Kidney (tissue), 14 donors: ENCODE data around the gene LRRFIP1. TPM values are rescaled to one million over a fixed set of nuclear protein-coding genes. Genes with fewer than 3 reads are reported as not detected.

ENCODE experiments used
- DNase-seq, 5 donors: peaks; one replicate each; pipeline ENCODE4 v3.0.0-alpha.2; 2013 to 2020
- FAIRE-seq: peaks from 2 replicates; lab custom pipeline; 2012; peaks lifted over from hg19 to GRCh38; lab: Jason Lieb, UNC
- H3K27ac ChIP-seq, 2 donors: one replicate each; pipeline ENCODE4 v1.7.0; 2013; ENCODE audit warnings: low read depth in 2 of 2, low read length in 2 of 2, inconsistent platforms in 1 of 2
- H3K27me3 ChIP-seq: one replicate; pipeline ENCODE4 v1.7.1; 2013; ENCODE audit warnings: low read length, inconsistent platforms; ENCODE audit not compliant: control insufficient read depth, insufficient read depth
- H3K36me3 ChIP-seq, 3 donors: one replicate each; pipeline versions ENCODE4 v1.7.0 to v1.7.1; 2013; ENCODE audit warnings: low read length in 3 of 3, control low read depth in 1 of 3, inconsistent platforms in 1 of 3; ENCODE audit not compliant: insufficient read depth in 3 of 3, control insufficient read depth in 2 of 3
- H3K4me1 ChIP-seq, 3 donors: one replicate each; pipeline versions ENCODE4 v1.7.0 to v1.7.1; 2013; ENCODE audit warnings: low read length in 3 of 3, inconsistent platforms in 1 of 3, low read depth in 1 of 3; ENCODE audit not compliant: control insufficient read depth in 2 of 3, insufficient read depth in 2 of 3
- H3K4me3 ChIP-seq, 3 donors: one replicate each; pipeline versions ENCODE4 v1.7.0 to v1.8.1; 2013; ENCODE audit warnings: low read length in 3 of 3, control low read depth in 1 of 3, inconsistent platforms in 1 of 3
- H3K9ac ChIP-seq, 3 donors: one replicate each; pipeline versions ENCODE4 v1.7.0 to v1.7.1; 2013; ENCODE audit warnings: low read length in 3 of 3, control low read depth in 1 of 3, inconsistent platforms in 1 of 3
- H3K9me3 ChIP-seq, 3 donors: one replicate each; pipeline versions ENCODE4 v1.7.0 to v1.7.1; 2013; ENCODE audit warnings: low read length in 3 of 3, control low read depth in 1 of 3, inconsistent platforms in 1 of 3; ENCODE audit not compliant: control insufficient read depth in 2 of 3, insufficient read depth in 1 of 3
- CTCF ChIP-seq: IDR thresholded peaks from 3 replicates; pipeline ENCODE4 v1.5.1; 2012; ENCODE audit warnings: mild to moderate bottlenecking, moderate library complexity, borderline replicate concordance; ENCODE audit not compliant: insufficient read depth; ENCODE audit errors: extremely low read depth
- intact Hi-C: fragments of 100-400 bp; cut with DNase I; formaldehyde crosslinking; loops from one replicate; pipeline ENCODE4 v1.11.1; 2022
- polyA plus RNA-seq: library from polyadenylated mRNA; stranded (reverse); fragments of 350-450 nt; fragmentation: Illumina TruSeq; extraction: RNeasy Lipid Tissue Mini Kit (QIAGEN cat#74804); gene quantifications from one replicate; pipeline ENCODE4 v1.2.3, GENCODE V29; 2014; ENCODE audit warnings: low read depth, low replicate concordance; ENCODE audit not compliant: insufficient read depth
- total RNA-seq: library from RNA; stranded (reverse); fragmentation: NEBNext Ultra II Directional; extraction: Animal tissue kit (Norgen Biotek cat#: 25700); gene quantifications from one replicate; pipeline ENCODE4 v1.2.1, GENCODE V29; 2021
- donor health status: control.
- donor health status: control.
- donor health status: control.
- donor health status: control.
- donor health status: control.
- donor health status: DM: yes; HTN: yes; CAD: no.
- donor health status: Normal renal cell carcinoma (clear cell type).

The LRRFIP1 gene
- total and polyA plus RNA-seq, 2 donors from 2014 or later = 39.1 to 204 TPM

DNA sequence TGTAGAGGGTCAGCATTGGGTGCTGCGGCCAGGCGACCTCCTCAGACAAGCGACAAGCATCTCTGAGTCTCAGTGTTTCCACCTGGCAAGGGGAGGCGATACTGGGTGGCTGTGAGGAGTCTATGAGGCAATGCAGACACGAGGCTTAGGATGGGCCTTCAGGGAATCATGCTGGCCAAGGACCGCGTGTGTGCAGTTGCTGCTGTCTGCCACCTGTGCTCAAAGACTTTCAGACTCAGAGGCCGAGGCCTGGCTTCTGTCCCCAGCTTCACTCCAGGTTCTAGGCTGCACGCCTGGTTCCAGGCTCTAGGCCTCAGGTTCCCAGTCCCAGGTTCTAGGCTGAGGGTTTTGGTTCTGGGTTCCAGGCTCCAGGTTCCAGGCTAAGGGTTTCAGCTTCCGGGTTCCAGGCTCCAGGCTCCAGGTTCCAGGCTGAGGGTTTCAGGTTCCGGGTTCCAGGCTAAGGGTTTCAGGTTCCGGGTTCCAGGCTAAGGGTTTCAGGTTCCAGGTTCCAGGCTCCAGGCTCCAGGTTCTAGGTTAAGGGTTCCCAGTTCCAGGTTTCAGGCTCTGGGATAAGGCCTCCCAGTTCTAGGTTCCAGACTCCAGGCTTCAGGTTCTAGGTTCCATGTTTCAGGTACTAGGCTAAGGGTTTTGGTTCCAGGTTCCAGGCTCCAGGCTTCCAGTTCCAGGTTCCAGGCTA is 14.8 kb downstream of the LRRFIP1 start:
- intact Hi-C loops = no loop called here
- H3K9ac ChIP-seq = no peak overlapping the region
- FAIRE-seq (no peak), DNase-seq (no peak)
- no peaks in the 10 kb centered on the region for H3K9me3 ChIP-seq
- H3K27ac ChIP-seq = no peak overlapping the region
- TF ChIP-seq CTCF = no peak
- H3K27me3 ChIP-seq = no peaks in the 10 kb centered on the region
- H3K4me3 ChIP-seq = no peak overlapping the region
- H3K36me3 ChIP-seq = peaks cover 0 to 4% (median 0%) of the 10 kb centered on the region in 3 donors
- peaks cover 0 to 11% (median 0%) of the 10 kb centered on the region in 3 donors for H3K4me1 ChIP-seq

DNA sequence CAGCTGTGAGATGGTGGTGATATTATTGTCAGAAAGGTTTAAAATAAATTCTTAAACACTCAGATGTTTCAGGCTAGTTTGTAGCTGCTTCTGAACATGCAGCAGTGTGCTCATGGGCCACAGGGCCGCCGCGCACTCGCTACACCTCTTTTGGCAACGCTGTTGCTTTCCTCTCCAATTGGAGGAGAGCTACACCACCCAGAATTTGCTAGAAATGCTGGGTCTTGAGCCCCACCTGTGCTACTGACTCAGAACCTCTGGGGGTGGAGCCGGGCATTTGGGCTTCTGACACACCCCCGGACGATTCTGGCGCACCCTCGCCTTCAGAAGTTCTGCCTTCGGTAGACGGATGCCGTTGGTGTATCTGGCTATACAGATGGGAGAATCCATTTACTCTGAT is 15.7 kb downstream of the LRRFIP1 start:
- intact Hi-C loops = no loop called here
- H3K4me1 ChIP-seq = peaks cover 0 to 12% (median 0%) of the 10 kb centered on the region in 3 donors
- H3K9me3 ChIP-seq = no peaks in the 10 kb centered on the region
- no peaks in the 10 kb centered on the region for H3K27me3 ChIP-seq
- TF ChIP-seq CTCF = no peak
- FAIRE-seq = no peak
- H3K9ac ChIP-seq = no peak overlapping the region
- no peak overlapping the region for H3K27ac ChIP-seq
- DNase-seq = peak in 1 of 5 donors; percentile 32
- no peak overlapping the region for H3K4me3 ChIP-seq
- H3K36me3 ChIP-seq = peaks cover 0 to 4% (median 0%) of the 10 kb centered on the region in 3 donors

DNA sequence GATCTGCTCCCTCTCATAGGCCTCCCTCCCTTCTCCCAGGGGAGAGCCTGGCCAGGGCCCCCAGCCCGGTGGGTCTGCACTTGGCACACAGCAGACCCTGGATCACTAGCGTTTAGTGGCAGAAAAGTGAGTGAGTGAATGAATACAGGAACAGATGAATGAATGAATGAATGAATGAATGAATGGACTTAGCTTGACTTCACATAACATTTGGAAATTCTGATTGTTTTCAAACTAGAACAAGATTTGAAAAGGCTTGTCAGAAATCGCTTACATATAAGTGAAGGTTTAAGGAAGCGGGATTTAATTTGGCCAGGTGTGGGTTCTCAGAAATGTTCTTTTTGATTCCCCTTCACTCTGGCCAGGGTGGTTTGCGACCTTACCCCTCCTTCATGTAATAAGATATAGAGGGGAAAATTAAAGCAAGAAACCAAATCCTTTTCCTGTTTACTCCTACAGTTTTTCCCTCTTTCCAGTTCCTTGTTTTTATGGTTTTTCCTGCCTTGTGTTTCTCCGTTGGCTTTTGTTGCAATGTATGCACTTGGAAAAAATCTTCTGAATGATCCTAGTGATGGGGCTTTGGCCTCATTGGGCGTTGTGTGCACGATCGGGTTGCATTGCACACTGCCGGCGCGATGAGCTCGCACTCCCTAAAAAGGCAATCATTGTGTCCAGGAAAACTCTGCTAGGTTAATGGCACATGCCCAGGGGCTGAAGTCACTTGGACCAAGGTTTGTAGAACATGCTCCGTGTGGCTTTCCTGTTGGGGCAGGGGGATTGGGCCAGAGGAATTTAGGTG is 16.4 kb downstream of the LRRFIP1 start:
- DNase-seq = peak in 4 of 5 donors; percentile 50 to 84 (median 71)
- Histone ChIP-seq H3K9ac (no peak overlapping the region), H3K9me3 (no peaks in the 10 kb centered on the region), H3K4me1 (peaks cover 0 to 12% (median 0%) of the 10 kb centered on the region in 3 donors), H3K4me3 (no peak overlapping the region), H3K27me3 (no peaks in the 10 kb centered on the region), H3K27ac (no peak overlapping the region), H3K36me3 (peaks cover 0 to 4% (median 0%) of the 10 kb centered on the region in 3 donors)
- intact Hi-C loops = no loop called here
- no peak for FAIRE-seq
- TF ChIP-seq CTCF = no peak
